Measurements from ENCODE around the gene MPI.
A peak's percentile ranks its signal among the peaks of the same experiment; 100 is the strongest.
"Not testable (repeated sequence)": the region's sequence is repeated elsewhere in the genome, so short reads cannot be mapped to it uniquely, and the experiment has no call there.

MPI gene

DNA sequence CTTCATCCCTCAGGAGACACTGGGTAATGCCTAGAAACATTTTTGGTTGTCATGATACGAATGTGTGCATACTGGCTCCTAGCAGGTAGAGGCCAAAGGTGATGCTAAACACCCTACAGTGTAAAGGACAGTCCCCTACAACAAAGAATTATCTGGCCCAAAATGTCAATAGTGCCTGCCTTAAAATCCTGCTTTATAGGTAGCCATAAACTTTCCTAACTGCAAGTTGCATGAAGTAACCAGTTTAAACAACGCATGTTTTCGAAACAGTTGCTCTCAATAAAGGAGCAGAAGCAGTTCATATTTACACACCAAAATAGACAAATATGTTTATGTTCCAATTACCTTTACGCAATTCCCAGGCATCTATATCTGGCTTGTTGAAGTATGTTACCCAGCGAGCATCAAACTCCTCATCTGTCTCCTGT, 38.9 kb downstream of the MPI start:
- no peak for DNase-seq

DNA sequence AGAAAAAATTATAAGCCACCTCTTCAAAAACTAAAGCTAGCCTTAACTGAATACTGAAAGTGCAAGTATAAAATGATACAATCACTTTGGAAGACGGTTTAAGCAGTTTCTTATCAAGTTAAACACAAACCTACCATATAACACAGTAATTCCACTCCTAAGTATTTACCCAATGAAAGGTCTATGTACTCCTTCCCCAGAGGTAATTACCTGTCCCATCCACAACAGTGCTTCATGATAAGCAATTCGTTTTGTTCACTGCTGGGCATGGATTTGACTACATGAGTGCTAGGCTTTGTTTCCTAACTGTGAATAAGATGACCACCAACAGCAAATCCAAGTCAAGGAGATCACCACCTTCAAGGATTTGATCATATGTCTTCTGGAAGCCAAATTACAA, 43.7 kb downstream of the MPI start:
- DNase-seq = no peak

GRCh38 chr15:74935193-74935592, 45.4 kb downstream of the MPI start:
- DNase-seq = not testable (repeated sequence)

- no peak for DNase-seq
Measured at GRCh38 chr15:74937272-74937589, 47.4 kb downstream of the MPI start.

DNA sequence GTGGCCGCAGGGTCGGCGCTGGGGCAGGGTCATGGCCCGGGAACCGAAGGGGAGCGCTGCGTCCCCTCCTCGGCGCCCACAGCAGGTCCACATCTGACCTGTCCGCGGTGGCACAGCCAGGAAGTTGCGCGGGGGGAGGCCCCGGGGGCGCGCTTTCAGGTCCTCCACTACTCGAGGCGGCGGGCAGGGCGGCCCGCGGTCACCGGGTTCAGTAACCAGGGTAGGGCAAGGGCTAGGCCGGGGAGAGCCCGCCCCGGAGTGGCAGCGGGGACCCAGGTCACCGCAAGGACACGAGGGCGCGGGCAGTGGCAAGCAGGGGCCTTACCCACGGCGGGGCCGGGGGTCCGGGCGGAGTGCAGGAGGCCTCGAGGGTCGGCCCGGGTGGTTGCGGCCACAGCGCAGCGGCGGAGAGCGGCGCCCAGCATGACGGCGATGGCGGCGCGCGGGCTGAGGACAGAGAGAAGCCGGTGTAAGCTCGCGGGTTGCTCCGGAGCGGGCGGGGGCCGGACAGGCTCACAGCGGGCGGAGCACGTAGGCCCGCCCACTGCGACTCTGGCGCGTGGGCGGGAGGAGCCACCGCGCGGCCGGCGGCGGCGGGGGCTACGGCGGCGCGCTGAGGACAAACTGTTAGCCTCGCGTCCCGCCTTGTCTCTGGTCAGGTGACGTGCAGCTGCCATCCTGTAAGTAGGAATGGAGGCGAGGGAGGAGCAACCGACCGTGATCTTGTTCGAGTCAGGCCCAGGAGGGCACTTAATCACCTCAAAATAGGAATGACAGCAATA, 47.9 kb downstream of the MPI start, which contains the start of gene COX5A:
TSS of gene COX5A (minus strand) at position 484 of the 782 bp plus-strand sequence. CDS start at position 425, 59 bp downstream.
- peak; percentile 51 to 96 (median 92) for DNase-seq

- DNase-seq = peak in 50 of 58 donors; percentile 11 to 83 (median 52)
Measured at GRCh38 chr15:74950078-74950908, 60.5 kb downstream of the MPI start.

- DNase-seq = no peak
Measured at GRCh38 chr15:74951006-74951405, 61.2 kb downstream of the MPI start.
